HCEC 1CT (cell line): ENCODE results near the gene MYH13.

Experiments used
- DNase-seq: peaks from one replicate; pipeline ENCODE4 v3.0.0-alpha.2; 2017

The MYH13 gene

DNA sequence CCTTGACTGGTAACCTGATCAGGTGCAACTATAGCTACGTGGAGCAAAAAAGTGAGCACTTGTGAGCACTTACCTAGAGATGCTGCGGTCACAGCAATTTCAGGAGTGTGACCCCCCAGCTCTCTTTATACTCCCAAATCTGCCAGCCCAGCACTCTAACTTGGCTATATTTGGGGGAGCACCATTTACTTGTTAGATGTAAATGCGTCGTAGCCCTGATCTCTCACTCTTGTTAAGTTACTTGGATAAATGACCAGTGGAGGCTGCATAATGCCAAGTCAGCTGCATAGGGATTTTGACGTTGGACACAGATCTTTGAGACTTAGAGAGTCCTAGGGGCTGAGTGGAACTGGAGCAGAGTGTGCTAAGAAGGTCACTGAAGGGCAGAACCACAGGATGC lies at the start of gene MYH13:
Gene MYH13, minus strand, starts transcription at position 101 of the 400 bp plus-strand sequence. CDS start 8,476 bp downstream, outside the sequence.
- no peak for DNase-seq

DNA sequence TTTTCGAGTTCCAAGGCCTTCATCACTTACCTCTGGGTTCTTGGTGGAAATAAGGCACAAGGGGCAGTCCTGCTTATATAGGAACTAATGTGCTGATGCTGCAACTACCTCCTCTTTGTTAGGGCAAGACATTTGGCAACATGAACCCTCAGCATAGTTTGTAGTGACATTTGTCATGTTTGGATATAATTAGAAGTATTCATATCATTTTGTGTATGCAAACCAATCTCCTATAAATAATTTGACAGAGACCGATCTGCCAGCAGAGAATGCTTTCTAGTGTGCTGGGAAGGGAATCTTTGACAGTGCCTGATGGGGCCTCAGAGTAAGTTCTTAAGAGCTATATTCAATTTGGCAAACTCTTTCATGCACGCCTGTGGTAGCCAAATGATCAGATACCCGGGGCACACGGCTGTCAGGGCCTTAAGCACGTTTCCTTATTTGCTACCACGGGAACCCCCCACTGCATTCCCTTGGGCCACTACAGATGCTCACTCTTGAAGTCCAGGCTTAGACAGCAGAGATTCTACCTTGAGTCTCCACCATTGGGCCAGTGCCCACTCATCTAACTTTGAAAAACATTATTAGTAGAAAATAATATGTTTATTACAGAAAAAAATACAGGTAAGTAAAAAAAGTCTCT lies 49.2 kb upstream of the MYH13 start, which contains the start of gene MYH8:
Gene MYH8, minus strand, starts transcription at position 51 of the 643 bp plus-strand sequence. CDS start 1,723 bp downstream, outside the sequence.
- no peak for DNase-seq

DNA sequence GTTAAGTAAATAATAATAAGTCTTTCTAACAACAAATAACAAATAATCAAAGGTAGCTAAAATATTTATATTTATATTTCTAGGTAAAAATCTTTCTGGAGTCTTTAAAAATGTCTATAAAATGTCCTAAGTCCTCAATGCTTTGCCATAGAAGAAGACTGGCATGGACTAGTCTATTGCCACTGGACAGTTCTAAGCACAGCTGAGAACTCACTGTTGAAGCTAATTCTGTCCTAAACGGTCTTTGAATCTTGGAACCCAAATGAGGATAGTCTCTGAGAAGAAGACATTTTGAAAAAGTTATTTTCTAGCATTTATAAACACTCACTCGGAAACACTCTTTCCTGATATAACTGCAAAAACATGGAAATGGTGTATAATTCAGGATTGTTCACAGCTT lies 48.4 kb upstream of the MYH13 start:
- no peak for DNase-seq

DNA sequence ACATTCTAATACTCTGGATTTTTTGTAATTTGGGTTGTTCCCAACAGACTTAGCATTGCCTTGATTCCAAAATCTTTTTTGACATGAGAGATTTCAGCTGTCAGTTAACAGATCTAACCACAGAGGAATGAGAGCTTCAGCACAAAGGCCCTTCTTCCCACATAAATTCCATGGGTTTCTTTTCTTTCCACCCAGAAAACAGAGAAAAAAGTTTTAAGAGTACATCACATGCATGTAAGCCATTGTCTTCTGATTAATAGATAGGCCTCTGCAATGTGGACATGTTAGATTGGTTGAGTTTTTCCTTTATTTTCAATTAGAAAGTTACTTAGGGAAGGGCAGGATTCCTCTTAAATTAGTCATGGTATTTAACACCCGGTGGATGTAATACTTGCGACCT lies 48.0 kb upstream of the MYH13 start:
- no peak for DNase-seq

DNA sequence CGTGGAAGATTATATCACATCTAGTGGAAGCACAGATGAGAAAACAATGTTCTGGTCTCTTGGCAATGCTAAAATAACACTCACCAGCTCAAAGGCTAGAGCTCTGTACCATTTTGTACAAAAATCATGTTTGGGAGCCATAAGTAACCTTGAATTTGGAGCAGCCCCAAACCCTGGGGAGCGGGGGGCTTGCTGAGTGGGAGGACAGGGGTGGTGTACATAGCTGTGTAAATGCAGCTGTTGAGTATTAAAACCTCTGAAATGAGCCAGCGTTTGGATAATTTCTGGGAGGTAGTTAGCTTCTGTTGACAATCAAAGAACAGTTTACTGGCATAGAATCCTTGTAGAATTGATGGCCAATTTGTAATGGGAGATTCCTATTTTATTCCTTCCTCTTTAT lies 44.6 kb upstream of the MYH13 start:
- DNase-seq, result no peak

DNA sequence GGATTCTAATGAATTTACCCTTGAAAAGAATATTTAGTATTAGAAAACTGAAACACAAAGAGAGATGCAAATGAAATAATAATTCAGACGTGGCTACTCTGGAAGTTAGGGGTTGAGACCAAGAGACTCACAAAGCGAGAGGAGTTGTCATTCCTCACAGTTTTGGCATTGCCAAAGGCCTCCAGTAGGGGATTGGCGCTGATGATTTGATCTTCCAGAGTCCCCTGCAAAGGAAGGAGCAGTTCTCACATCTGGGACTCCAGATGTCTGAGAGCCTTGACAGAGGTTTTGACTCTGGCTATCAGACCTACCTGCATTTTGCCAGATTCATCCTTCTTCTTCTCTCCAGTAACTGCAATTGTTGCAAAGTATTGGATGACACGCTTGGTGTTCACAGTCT lies 42.4 kb upstream of the MYH13 start:
- DNase-seq, result no peak

DNA sequence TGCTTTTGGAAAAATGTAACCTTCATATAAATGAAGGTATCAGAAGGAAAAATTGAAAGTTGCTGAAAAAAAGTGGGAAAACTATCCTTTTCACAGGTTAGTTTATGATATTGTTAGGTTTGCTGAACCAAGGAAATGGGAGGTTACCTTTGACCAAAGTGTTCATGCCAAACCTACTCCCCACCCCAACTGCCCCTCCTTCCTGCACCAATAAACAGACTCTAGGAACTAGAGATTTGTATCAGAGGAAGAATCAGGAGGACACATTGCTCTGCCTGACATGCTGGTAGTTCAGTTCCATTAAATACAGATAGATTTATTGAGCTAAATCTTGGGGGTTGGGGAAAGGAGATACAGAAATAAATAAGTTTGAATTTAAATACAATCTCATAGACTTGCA lies 30.8 kb upstream of the MYH13 start:
- no peak for DNase-seq

DNA sequence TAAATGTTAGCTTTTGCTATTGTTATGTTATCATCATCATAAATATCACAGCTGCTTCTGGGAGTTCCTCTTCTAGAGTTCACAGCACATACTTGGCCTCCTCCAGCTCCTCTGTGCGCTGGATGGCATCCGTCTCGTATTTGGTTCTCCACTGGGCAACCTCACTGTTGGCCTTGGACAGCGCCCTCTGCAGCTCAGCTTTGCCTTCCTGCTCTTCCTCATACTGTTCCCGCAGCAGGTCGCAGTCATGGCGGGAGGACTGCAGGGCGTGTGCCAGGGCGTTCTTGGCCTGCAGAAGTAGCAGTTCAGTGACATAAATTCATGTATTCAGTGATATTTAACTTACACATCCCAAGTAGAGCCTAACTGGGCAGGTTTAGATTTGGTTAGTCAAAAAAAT lies 25.5 kb upstream of the MYH13 start:
- no peak for DNase-seq

DNA sequence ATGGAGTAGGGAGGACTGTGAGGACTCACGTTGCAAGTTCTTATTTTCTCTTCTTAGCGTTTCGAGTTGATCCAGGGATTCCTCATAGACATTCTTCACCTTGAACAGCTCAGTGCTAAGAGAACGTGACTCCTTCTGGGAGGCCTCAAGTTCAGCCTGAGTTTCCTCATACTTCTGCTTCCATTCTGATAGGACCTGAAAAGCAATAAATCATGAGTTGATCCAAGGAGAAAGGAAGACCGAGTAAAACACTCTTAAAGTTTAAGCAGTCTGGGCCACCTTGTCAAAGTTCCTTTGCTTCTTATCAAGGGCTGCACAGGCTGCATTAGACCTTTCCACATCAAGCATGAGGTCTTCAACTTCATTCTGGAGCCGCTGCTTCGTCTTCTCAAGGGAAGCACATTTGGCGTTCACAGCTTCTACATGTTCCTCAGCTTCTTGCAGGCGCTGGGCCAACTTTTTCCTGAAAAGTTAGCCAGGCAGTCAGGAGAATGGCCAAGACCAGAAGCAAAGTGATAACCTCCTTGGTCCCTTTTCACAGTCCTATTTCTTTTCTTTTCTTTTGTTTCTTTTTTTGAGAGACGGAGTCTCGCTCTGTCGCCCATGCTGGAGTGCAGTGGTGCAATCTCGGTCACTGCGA lies 23.8 kb upstream of the MYH13 start:
- no peak for DNase-seq

DNA sequence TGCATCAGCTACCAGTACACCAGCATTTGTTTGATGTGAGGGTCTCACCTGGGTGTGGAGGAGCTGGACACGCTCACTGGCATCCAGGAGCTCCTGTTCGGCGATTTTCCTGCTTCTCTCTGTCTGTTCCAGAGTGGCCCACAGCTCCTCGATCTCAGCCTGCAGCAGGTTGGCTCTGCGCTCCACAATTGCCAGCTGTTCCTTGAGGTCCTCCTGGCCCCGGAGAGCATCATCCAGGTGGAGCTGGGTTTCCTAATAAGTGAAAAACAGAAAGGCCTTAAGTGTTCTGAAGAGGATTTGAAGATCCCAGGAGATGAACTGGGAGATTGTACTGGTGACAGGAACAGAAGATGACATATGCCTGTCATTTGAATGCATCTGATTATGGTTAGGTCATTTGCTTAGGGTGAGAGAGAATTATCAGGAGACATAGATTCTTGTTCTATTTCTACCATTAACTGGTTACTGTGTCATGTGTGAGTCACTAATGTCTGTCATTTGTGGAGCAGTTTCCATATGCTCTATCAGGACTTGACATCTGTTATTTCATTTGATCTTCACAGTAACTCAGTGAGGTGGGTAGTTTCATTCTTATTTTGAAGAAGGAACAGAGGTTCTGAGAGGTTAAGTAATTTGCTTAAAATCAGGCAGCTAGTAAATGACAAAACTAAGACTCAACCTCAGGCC lies 21.5 kb upstream of the MYH13 start:
- DNase-seq, result no peak

DNA sequence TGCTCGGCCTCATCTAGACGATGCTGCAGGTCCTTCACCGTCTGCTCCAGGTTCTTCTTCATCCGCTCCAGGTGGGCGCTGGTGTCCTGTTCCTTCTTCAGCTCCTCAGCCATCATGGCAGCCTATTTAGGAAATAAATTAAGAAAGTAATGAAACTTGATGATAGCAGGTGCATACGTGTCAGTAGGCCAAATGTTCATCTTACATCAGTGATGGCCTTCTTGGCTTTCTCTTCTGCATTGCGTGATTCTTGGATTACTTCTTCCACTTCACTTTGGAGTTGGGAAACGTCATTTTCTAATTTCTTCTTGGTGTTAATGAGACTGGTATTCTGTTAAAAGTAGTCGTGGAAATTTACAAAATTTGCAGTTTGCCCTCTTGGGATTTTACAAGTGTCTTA lies 20.1 kb upstream of the MYH13 start:
- DNase-seq, result no peak

DNA sequence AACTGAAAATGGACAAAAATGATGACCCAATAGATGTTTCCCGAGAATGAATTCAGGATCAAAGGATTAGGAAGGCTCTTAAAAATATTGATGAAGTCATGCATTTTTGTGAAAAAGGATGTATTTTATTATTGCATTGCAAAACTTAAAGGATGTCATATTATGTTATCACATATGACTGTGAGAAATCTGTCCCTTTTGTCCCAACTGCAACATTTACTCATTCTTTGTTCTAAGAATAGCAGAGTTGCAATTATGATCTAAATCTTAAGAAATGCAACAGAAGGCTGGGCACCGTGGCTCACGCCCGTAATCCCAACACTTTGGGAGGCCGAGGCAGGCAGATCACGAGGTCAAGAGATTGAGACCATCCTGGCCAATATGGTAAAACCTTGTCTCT lies 13.1 kb upstream of the MYH13 start:
- DNase-seq, result no peak

DNA sequence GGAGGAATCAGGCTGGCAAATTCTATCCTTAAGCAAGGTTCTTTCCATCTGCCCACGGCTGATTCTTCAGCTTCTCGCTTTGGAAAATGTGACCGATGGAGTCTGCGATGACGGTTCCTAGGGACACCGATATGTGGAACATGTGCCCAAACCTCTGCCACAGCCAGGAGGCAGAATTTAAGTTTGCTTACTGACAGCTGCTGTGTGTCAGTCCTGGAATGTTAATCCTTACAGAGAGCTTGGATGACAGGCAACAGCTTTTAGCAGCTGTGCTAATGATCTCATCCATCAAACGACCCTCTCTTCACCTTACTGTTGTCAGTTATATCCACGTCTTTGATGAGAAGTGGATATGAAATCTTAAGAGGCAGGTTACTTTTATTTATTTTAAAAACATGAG lies 11.4 kb upstream of the MYH13 start:
- no peak for DNase-seq

DNA sequence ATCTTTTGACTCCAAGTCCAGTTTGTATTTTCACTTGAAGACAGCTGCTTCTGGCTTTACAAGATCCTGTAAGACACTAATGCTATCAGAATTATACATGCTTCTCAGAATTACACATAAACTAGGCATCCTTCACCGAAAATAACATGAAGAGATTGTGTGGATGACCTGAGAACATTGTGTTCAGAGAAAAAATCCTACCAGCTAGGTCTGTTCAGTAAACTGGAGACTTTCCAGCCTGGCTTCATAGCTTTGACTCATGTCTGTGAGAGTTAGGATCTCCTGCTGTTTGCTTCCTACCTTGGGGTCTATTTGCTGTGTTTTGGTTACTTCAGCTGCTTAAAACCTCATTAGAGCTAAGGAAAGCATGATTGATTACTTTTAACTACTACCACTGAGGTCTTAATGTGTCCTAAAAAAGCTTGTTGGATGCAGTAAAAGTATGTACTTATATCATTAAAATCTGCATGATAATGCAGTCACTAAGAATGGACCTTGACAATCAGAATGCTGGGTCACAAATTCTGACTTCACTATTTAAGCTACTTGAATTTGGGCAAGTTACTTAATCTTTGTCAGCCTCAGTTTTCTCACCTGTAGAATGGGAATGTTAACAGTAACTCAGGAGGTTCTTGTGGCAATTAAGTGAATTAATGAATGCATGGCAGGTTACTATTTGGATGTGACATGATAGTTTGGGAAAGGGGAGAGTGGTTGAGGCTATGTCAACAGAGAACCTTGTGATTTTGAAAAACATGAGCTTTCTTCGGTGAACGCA lies 8.0 kb upstream of the MYH13 start:
- DNase-seq, result no peak

DNA sequence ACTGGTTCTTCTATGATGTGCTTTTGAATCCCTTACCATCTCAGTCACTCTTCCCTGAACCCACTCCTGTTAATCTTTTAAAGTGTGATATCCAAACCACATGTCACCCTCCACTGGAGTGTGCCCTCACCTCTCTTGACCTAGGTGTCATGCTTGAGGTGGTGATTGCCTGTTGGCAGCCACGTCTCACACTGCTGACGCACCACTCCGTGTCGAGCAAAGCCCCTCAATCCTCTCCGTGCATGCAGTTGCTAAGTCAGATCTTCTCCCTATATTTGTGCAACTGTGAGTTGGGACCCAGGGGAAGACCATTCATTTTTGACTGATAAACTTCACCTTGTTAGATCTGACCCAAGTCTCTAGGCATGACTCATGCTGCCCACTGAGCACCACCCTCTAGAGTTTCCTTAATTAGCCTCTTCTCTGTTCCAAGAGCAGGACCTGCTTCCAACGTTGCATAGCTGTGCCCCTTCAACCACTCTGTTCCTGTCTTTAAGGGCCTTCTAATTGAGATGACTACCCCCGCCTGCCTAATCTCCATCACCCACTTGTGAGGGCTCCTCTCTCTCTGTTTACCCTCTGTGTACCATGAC lies 2.7 kb downstream of the MYH13 start:
- no peak for DNase-seq

DNA sequence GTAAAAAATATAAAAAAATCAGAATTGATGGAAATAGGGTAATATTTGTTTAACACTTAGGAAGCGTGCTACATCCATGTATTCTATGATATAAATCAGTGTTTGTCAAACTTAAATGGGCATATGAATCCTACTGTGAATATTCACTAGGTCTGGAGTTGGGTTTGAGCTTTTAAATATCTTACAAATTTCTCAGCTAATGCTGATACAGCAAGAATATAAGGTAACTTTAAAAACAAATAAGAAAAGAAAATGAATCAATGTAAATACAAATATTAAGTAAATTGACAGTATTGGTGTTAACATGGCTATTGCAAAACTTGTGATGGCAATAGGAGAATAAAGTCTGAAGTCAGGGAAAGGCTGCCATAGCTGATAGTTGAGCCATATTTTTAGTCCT lies 3.6 kb downstream of the MYH13 start:
- DNase-seq, result no peak

DNA sequence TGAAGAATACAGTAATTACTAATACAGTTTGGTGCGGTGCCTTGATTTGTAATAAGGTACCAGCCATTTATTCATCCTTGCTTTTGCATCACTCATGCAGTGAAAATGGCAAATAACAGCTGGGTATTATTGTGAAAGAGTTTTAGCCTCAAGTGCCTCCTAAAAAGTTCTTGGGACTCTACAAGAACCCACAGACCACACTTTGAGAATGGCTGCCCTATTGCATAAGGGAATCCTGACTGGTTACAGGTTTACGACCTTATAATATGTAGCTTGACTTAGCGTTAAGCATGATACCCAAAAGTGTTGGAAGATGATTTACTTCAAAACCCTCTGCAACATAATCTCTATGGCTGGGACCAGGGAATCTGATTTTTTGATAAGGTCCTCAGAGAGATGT lies 4.2 kb downstream of the MYH13 start:
- DNase-seq, result no peak

DNA sequence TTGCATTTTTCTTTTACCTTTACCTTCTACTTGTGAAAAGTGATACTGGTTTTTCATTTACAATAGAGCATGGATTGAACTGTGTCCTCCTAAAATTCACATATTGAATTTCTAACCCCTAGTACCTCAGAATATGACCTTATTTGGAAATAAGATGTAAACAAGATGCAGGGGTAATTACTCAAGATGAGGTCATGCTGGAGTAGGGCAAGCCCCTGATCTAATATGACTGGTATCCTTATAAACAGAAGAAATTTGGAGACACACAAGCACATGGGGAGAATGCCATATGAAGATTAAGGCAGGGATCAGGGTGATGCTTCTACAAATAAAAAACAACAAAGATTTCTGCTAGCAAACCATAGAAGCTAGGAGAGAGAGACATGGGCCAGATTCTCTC lies 12.2 kb downstream of the MYH13 start:
- no peak for DNase-seq

DNA sequence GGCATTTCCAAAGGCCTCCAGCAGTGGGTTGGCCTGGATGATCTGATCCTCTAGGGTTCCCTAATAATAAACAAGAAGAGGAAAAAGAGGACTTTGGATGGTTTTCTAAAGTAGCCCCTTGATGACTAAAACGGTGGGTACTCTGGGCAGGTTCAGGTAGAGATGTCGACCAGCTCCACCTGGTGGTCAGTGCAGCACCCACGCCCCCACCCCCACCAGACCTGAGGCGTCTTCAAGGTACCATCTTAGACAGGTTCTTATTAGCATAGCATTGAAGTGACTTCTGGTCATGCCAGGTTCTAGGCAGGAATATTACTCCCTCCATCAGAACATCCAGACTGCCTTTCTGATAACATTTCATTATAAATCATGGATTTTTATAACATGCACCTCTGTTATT lies 15.0 kb downstream of the MYH13 start:
- DNase-seq, result no peak

DNA sequence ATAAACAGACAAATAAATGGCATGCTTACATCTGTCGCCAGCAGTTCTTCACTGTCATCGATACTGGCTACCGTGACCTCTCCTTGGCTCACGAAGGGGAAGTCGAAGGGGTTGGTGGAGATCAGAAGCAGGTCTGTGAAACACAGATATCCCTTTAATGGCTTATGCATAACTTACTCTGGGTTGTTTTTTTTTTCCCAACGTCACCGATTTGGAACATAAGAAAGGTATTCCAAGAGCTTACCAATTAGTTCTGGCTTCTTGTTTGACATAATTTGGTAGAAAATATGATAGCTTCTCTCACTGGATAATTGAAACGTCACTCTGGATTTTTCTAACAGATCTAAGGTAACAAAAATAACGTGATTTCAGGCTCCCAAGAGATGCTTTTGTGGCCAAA lies 18.2 kb downstream of the MYH13 start:
- no peak for DNase-seq

DNA sequence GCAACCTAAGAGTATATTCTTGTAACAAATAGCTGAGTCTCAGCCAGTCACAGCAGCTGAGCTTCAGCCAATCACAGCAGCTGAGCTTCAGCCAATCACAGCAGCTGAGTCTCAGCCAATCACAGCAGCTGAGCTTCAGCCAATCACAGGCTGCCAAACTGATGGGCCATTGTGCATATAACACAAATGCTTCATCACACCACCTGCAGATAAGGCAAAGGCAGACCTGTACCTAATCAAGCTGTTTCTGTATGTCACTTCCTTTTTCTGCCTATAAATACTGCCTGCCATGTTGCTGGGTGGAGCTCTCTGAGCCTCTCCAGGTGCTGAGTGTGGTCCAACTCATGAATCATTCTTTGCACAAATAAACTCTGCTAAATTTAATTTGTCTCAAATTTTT lies 19.9 kb downstream of the MYH13 start:
- no peak for DNase-seq

DNA sequence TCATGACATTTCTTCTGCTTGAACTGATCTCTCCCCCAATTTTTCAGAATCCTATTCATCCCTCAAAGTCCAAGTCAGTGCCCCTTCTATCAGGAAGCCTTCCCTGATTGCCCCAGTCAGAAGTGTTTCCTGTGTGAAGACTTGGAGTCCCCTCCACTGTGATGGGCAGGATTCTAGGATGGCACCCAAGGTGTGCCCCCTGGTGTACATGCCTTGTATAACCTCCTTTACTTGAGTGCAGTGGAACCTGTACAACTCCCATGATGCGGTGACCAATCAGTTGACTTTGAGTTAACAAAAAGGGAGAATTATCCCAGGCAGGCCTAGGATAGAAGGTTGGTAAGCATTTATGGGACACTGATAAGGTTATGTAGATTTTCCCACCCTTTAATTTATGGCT lies 23.4 kb downstream of the MYH13 start:
- no peak for DNase-seq

DNA sequence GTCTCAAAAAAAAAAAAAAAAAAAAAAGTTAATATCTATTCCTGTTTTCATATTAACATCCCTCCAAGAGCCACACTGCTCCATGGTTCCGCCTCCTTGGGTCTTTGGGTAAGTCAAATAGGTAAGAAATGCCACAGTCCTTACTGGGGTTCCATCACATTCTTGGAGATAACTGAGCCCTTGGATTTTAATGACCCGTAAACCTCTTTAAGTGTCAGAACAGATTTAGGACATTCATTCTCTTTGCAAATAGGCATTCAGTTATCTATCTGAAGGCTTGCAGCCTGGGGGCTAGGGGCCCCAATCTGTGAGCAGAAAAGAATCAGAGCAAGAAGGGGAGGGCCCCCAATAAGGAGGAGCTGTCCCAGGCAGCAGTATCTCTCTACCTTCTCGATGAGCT lies 28.0 kb downstream of the MYH13 start:
- DNase-seq, result no peak
